Activated CD8-positive, alpha-beta memory T cell treated with anti-CD3 and anti-CD28 coated beads, Interleukin-2, amount 10 ng/mL, durations not matched to agents 7 days and 5 days (primary cell): ENCODE data around the gene TSC22D2. TPM values are rescaled to one million over a fixed set of nuclear protein-coding genes. Genes with fewer than 3 reads are reported as not detected.

Experiments
- ATAC-seq: fragments of 150-1000 bp; cut with Tn5 transposase; one replicate; pipeline ENCODE4 v1.10.0; 2021; ENCODE audit warnings: moderate library complexity
- CTCF ChIA-PET: fragments of 350-600 bp; sonication (Branson Sonifier 250); formaldehyde crosslinking; loops from one replicate; lab custom pipeline; 2021; ENCODE audit warnings: antibody characterized with exemption; lab: Charles Lee
- DNase-seq: peaks from one replicate; pipeline ENCODE4 v3.0.0-alpha.2; 2020
- H3K27ac Mint-ChIP-seq: one replicate; pipeline ENCODE4 v1.8.0; 2021; ENCODE audit warnings: mild to moderate bottlenecking, mixed read lengths
- H3K27me3 Mint-ChIP-seq: one replicate; pipeline ENCODE4 v1.8.0; 2021; ENCODE audit warnings: mixed read lengths
- H3K36me3 Mint-ChIP-seq: one replicate; pipeline ENCODE4 v1.8.0; 2021; ENCODE audit warnings: mild to moderate bottlenecking, mixed read lengths
- H3K4me1 Mint-ChIP-seq: one replicate; pipeline ENCODE4 v1.8.0; 2021; ENCODE audit warnings: mixed read lengths
- H3K4me3 Mint-ChIP-seq: one replicate; pipeline ENCODE4 v1.8.0; 2021; ENCODE audit warnings: mild to moderate bottlenecking, moderate library complexity, mixed read lengths
- H3K9me3 Mint-ChIP-seq: one replicate; pipeline ENCODE4 v1.8.0; 2022; ENCODE audit warnings: low read depth, mixed read lengths
- total RNA-seq, 2 experiments: library from RNA; stranded (reverse); gene quantifications; one replicate each; pipeline ENCODE4 v1.2.3, GENCODE V29; 2021

Gene TSC22D2
- total RNA-seq, 2 experiments from 2014 or later = 8.5 to 10.0 TPM

DNA sequence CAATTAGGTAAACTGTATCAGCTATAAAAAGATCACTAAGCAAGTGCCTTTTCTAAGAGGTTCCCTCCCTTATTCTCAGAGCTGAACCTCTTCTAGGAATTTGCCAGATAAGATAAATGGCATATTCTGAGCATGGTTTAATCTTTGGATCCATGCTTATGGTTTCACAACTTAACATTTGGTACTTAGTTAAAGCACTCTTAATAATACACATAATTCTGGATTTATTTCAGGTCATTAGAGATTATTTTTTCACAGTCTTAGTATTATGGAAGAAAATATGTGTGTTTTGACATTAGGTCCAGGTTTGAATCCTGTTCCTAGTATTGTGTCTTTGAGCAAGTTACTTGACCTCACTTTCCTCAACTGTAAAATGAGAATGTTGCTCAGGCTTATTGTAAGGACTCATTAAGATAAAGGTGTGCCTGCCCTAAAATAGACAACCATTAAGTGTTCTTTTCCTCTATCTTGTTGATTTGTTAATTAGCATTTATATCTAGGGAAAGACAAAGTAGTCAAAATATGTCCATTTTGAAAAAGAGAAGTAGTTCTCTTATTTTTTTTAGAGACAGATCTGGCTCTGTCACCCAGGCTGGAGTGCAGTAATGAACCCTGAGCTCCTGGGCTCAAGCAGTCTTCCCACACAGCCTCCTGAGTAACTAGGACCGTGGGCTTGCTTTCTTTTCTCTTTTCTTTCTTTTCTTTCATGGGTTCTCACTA is 43.4 kb downstream of the TSC22D2 start:
- CTCF ChIA-PET = interaction anchor here (1.5 kb wide), 1 partner anchor 17 kb away, joined by 3 read pairs; no protein-coding TSS in a partner anchor
- Mint-ChIP-seq H3K9me3 (no peaks in the 10 kb centered on the region), H3K27me3 (no peaks in the 10 kb centered on the region), H3K36me3 (peaks cover under 1% of the 10 kb centered on the region), H3K4me3 (no peak overlapping the region), H3K4me1 (peaks cover 7% of the 10 kb centered on the region), H3K27ac (no peak overlapping the region)
- no peak for DNase-seq
- no peak for ATAC-seq

DNA sequence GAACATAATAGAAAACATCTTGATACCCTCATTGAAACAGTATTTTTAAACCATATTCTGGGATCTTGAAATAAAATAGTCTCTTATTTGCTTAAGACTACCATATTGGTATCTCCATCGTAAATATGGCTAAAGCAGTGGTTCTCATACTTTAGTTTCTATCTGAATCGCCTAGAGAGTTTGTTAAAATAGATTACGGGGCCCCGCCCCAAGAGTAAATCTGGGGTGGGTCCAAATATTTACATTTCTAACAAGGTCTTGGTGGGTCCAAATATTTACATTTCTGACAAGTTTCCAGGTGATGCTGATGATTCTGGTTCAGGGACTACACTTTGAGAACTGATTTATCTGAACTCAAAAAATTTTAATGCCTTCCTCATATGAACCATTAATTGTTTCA is 45.3 kb downstream of the TSC22D2 start:
- peaks cover 7% of the 10 kb centered on the region for H3K4me1 Mint-ChIP-seq
- CTCF ChIA-PET = no interaction called here
- ATAC-seq (no peak), DNase-seq (no peak)
- H3K9me3 Mint-ChIP-seq = no peaks in the 10 kb centered on the region
- no peak overlapping the region for H3K4me3 Mint-ChIP-seq
- no peak overlapping the region for H3K27ac Mint-ChIP-seq
- H3K27me3 Mint-ChIP-seq = no peaks in the 10 kb centered on the region
- H3K36me3 Mint-ChIP-seq = peaks cover 9% of the 10 kb centered on the region

DNA sequence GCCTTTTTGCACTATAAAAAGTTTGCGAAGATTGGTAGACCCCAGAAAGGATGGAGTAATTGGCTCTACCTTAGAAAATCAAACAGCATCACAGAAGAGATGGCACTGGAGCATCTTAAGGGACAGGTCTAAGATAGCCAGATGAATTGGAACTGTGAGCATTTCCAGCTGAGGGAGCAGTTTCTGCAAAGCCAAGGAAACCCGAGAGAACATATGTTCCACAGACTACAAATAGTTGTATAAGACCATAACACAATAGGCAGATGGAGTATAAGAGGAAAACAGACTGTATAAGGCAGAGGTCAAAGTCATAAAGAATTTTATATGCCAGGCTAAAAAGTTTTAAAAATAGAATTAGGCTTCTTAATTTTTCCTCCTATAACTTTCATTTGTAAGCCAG is 46.0 kb downstream of the TSC22D2 start:
- ATAC-seq (no peak), DNase-seq (no peak)
- H3K27ac Mint-ChIP-seq = no peak overlapping the region
- no peak overlapping the region for H3K4me3 Mint-ChIP-seq
- H3K27me3 Mint-ChIP-seq = no peaks in the 10 kb centered on the region
- H3K4me1 Mint-ChIP-seq = peaks cover 6% of the 10 kb centered on the region
- H3K36me3 Mint-ChIP-seq = peaks cover 14% of the 10 kb centered on the region
- CTCF ChIA-PET = no interaction called here
- no peaks in the 10 kb centered on the region for H3K9me3 Mint-ChIP-seq

DNA sequence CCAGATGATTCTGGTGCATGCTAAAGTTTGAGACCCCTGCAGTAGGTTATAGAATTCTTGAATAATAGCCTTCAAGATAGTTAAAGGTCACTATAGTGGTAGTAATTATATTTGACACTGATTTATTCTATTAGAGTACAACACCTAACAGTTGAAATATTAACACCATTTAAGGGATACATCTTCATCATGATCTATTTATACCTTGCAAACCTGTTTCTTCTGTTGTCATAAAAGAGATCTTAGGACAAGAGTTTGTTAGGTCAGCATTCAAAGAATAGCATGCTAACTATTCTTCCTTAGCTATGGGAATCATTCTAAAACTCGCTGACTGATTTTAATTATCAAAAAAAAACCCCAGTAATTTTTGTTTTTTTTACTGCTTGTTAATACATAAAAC is 46.5 kb downstream of the TSC22D2 start:
- Mint-ChIP-seq H3K9me3 (no peaks in the 10 kb centered on the region), H3K4me3 (no peak overlapping the region), H3K27ac (no peak overlapping the region), H3K36me3 (peaks cover 19% of the 10 kb centered on the region), H3K27me3 (no peaks in the 10 kb centered on the region), H3K4me1 (peaks cover 4% of the 10 kb centered on the region)
- ATAC-seq = no peak
- DNase-seq = no peak
- CTCF ChIA-PET = no interaction called here

DNA sequence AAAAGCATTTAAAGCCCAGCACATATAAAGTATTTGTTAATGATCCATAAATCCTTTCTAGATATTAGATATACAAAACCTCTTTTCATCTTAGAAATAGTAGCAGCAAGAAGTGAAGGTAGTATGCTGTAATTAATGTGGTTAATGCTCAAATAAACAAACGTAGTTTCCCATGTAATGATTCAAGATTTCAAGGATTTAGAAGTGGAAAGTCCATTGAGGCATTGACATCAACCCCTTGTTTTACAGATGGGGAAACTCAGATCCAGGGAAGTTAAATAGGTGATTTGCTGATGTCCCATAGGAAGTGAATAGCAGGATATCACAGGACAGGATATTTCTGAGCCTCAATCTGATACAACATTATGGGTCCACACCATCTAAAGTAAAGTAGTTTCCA is 47.2 kb downstream of the TSC22D2 start:
- DNase-seq = no peak
- no peaks in the 10 kb centered on the region for H3K27me3 Mint-ChIP-seq
- H3K4me3 Mint-ChIP-seq = no peak overlapping the region
- peaks cover 4% of the 10 kb centered on the region for H3K4me1 Mint-ChIP-seq
- CTCF ChIA-PET = no interaction called here
- no peak for ATAC-seq
- no peaks in the 10 kb centered on the region for H3K9me3 Mint-ChIP-seq
- peaks cover 19% of the 10 kb centered on the region for H3K36me3 Mint-ChIP-seq
- no peak overlapping the region for H3K27ac Mint-ChIP-seq

DNA sequence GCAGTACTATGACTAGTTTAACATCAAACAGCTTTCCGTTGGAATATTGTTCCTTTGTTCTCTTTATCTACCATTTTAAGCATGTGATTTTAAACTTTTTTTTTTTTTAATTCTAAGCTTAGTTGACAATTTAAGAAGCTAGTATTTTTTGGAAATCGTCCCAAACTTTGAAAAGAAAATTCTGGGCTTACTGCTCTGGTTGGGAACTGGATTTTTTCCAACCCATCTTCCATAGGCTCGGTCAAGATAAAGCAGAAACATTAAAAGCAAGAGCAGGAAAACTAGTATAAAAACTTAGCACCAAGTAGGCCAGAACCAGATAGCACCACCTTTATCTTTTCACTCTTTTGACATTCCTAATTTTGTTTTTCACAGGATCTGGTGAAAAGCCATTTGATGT is 49.9 kb downstream of the TSC22D2 start:
- H3K4me1 Mint-ChIP-seq = no peaks in the 10 kb centered on the region
- peaks cover 19% of the 10 kb centered on the region for H3K36me3 Mint-ChIP-seq
- H3K4me3 Mint-ChIP-seq = no peak overlapping the region
- CTCF ChIA-PET = no interaction called here
- H3K9me3 Mint-ChIP-seq = no peaks in the 10 kb centered on the region
- no peak for ATAC-seq
- DNase-seq = no peak
- no peaks in the 10 kb centered on the region for H3K27me3 Mint-ChIP-seq
- no peak overlapping the region for H3K27ac Mint-ChIP-seq

DNA sequence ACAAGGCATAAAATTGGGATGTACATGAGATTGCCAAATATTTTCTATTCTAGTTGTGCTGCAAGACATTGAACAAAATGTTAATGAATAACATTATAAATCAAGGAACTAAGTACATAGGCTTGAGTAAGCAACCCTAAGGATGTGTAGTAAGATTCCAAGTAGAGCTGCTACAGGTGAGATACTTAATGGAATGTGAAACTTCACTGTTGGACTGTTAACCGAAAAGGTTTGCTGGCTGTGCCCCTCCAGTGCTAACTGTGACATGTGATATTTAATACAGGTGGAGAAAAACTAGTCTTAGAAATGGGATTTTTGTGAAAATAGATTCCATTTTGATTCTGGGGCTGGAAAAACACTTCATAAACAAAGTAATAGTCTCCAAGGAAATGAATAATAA is 52.4 kb downstream of the TSC22D2 start:
- H3K27me3 Mint-ChIP-seq = no peaks in the 10 kb centered on the region
- no peak overlapping the region for H3K4me3 Mint-ChIP-seq
- no peaks in the 10 kb centered on the region for H3K4me1 Mint-ChIP-seq
- peaks cover 19% of the 10 kb centered on the region for H3K36me3 Mint-ChIP-seq
- CTCF ChIA-PET = no interaction called here
- no peaks in the 10 kb centered on the region for H3K9me3 Mint-ChIP-seq
- ATAC-seq = no peak
- no peak overlapping the region for H3K27ac Mint-ChIP-seq
- no peak for DNase-seq

DNA sequence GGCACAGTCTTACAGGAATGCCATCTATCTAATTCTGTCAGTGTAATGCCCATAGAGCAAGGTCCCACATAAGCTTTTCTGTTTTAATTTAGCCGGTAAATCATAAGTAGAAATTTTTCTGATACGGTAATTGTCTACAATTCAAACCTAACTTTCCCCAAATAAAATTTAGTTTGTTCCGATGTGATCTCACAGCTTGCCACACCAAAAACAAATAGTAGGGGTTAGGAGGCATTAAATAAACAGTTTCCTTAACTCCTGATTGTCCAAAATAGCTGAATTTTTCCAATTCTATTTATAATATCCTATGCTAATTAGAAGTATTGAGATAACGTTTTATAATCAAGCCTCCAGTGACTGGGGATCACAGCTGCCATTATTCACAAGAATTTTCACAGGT is 53.3 kb downstream of the TSC22D2 start:
- CTCF ChIA-PET = interaction anchor here (0.6 kb wide), 1 partner anchor 786 kb away, joined by 3 read pairs; no protein-coding TSS in a partner anchor
- no peak overlapping the region for H3K4me3 Mint-ChIP-seq
- DNase-seq (no peak), ATAC-seq (no peak)
- H3K9me3 Mint-ChIP-seq = no peaks in the 10 kb centered on the region
- no peaks in the 10 kb centered on the region for H3K4me1 Mint-ChIP-seq
- H3K27me3 Mint-ChIP-seq = no peaks in the 10 kb centered on the region
- peaks cover 19% of the 10 kb centered on the region for H3K36me3 Mint-ChIP-seq
- no peak overlapping the region for H3K27ac Mint-ChIP-seq

DNA sequence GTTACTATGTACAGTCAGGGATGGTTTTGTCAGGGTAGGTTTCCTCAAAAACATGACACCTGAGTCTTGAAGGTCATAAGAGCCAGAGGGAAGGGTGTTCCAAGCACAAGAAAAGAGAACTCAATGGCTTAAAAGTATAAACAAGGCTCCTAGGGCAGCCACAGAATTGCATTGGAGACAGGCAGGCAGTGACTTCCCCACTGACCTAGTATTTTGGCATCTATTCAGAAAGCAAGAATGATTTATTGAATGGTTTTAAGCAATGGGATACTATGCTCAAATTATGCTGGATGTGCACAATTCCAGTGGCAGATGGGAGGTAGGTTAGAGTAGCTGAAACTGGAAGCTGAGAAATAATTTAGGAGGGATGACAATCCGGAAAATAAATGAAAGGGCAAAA is 54.0 kb downstream of the TSC22D2 start:
- no peak overlapping the region for H3K27ac Mint-ChIP-seq
- H3K36me3 Mint-ChIP-seq = peaks cover 19% of the 10 kb centered on the region
- H3K4me3 Mint-ChIP-seq = no peak overlapping the region
- no peak for DNase-seq
- H3K9me3 Mint-ChIP-seq = no peaks in the 10 kb centered on the region
- ATAC-seq = no peak
- no peaks in the 10 kb centered on the region for H3K27me3 Mint-ChIP-seq
- H3K4me1 Mint-ChIP-seq = no peaks in the 10 kb centered on the region
- CTCF ChIA-PET = no interaction called here

DNA sequence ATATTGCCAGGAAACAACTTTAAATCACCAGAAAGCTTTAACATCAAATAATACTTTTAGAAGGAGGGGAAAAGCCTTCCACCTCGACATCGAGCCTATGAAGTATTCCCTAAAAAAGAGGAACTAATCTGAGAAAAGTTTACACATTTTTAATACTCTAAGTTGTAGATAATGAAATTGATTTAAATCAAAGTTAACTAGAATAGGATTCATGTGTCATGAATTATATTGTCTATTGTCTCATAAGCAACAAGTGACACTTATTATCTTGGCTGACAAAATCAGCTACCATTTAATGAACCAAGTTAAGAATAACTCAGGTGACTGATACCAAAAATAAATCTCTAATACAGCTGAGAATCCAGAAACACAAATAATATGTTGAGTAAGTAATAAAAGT is 56.6 kb downstream of the TSC22D2 start:
- Mint-ChIP-seq H3K9me3 (no peaks in the 10 kb centered on the region), H3K4me3 (no peak overlapping the region)

DNA sequence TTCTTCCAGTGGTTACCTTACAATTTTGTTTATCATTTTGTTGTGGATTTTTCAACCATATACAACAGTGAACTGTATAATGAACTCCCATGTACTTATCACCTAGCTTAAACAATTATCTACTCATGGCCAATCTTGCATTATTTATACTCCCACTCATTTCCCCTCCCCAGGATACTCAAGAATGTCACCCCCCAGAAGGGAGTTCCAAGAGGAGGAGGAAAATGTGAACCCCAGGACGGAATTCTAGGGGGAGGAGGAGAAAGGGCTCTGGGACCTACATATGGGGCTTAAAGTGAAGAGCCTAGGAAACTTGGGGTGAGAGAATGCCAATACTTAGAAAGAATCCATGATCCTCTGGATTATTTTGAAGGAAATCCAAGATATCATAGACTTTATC is 59.3 kb downstream of the TSC22D2 start:
- Mint-ChIP-seq H3K4me1 (no peaks in the 10 kb centered on the region), H3K9me3 (no peaks in the 10 kb centered on the region)

More for the DNA sequence above, 56.6 kb downstream of the TSC22D2 start:
- H3K36me3 Mint-ChIP-seq = no peaks in the 10 kb centered on the region
- H3K27ac Mint-ChIP-seq = no peak overlapping the region
- no peak for ATAC-seq
- H3K4me1 Mint-ChIP-seq = no peaks in the 10 kb centered on the region
- H3K27me3 Mint-ChIP-seq = no peaks in the 10 kb centered on the region
- CTCF ChIA-PET = no interaction called here
- no peak for DNase-seq

DNA sequence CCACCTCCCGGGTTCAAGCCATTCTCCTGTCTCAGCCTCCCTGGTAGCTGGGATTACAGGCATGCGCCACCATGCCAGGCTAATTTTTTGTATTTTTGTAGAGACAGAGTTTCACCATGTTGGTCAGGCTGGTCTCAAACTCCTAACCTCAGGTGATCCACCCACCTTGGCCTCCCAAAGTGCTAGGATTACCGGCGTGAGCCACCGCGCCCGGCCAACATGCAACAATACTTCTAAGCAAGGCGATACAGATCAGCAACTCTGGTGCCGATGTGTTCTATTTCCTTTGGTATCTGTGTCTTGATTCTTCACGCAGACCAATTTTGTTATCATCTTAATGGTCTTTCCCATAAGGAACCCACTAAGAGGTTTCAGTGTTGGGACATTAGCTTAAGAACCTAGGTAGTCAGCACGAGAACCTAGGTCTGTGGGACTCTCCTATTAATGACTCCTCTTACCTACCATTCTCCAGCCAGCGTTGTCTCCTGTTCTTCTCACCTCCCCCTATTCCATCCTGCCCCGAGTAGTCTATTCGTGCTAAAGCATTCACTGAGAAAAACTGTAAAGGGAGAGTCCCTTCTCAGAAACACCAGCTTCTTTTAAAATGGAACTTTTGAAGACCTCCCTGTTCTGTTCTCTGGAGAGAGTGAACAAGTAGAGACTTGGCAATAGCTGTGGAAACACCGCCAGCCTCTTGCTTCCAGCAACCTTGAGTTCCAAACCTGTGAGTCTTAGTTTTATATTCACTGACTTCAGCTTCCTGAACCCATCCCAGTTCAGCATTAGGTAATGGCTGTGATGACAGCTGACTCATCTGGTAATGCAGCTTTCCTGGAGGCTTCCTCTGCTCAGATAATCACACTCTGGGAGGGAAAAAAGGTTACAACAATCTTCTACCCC is 61.2 kb downstream of the TSC22D2 start:
- Mint-ChIP-seq H3K27ac (no peak overlapping the region), H3K4me1 (no peaks in the 10 kb centered on the region), H3K36me3 (no peaks in the 10 kb centered on the region), H3K4me3 (no peak overlapping the region), H3K27me3 (no peaks in the 10 kb centered on the region), H3K9me3 (peaks cover 3% of the 10 kb centered on the region)
- CTCF ChIA-PET = interaction anchor here (0.7 to 0.8 kb wide), 2 partner anchors 45 to 60 kb away, joined by 3 read pairs; no protein-coding TSS in a partner anchor
- no peak for DNase-seq
- ATAC-seq = no peak

More for the DNA sequence above, 59.3 kb downstream of the TSC22D2 start:
- CTCF ChIA-PET = no interaction called here
- H3K4me3 Mint-ChIP-seq = no peak overlapping the region
- H3K27ac Mint-ChIP-seq = no peak overlapping the region
- H3K36me3 Mint-ChIP-seq = no peaks in the 10 kb centered on the region
- ATAC-seq (no peak), DNase-seq (no peak)
- no peaks in the 10 kb centered on the region for H3K27me3 Mint-ChIP-seq

DNA sequence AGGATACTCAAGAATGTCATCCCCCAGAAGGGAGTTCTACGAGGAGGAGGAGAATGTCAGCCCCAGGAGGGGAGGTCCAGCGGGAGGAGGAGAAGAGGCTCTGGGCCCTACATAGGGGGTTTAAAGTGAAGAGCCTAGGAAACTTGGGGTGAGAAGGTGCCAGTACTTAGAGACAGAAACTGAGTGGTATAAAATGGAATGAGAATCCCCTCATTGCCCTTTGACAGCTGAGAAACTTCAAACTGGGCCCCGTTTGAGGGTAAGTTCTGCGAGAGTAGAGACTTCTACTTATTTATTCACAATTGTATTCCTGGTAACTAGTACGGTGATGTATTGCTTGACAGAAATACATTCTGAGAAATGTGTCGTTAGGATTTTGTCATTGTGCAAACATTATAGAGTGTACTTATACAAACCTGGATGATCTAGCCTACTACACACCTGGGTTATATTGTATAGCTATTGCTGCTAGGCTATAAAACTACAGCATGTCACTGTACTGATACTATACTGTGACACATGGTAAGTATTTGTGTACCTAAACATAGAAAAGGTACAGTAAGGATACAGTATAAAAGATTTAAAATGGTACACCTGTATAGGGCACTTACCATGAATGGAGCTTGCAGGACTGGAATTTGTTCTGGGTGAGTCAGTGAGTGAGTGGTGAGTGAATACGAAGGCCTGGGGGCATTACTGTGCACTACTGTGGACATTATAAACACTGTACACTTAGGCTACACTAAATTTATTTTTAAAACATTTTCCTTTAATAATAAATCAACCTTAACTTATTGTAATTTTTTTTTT is 62.0 kb downstream of the TSC22D2 start:
- H3K9me3 Mint-ChIP-seq = peaks cover 3% of the 10 kb centered on the region
- no peaks in the 10 kb centered on the region for H3K27me3 Mint-ChIP-seq
- H3K4me1 Mint-ChIP-seq = no peaks in the 10 kb centered on the region
- H3K4me3 Mint-ChIP-seq = no peak overlapping the region
- no peak overlapping the region for H3K27ac Mint-ChIP-seq
- H3K36me3 Mint-ChIP-seq = no peaks in the 10 kb centered on the region
- no peak for DNase-seq
- no peak for ATAC-seq
- CTCF ChIA-PET = interaction anchor here (0.7 to 0.8 kb wide), 2 partner anchors 46 to 61 kb away, joined by 3 read pairs; no protein-coding TSS in a partner anchor
